Neural crest cell (in vitro differentiated cells): ENCODE data around the gene FRMD5. TPM values are rescaled to one million over a fixed set of nuclear protein-coding genes. Genes with fewer than 3 reads are reported as not detected.

Experiments
- DNase-seq: peaks from one replicate; pipeline ENCODE4 v3.0.0; 2021; ENCODE audit warnings: low read depth, mixed read lengths, low spot score
- H3K27ac Mint-ChIP-seq: one replicate; pipeline ENCODE4 v1.8.0; 2021; ENCODE audit warnings: mild to moderate bottlenecking, mixed read lengths; ENCODE audit not compliant: unreplicated experiment
- H3K27me3 Mint-ChIP-seq: 2 replicates; pipeline ENCODE4 v1.8.0; 2021; ENCODE audit warnings: low read depth, mild to moderate bottlenecking, mixed read lengths
- H3K36me3 Mint-ChIP-seq: 2 replicates; pipeline ENCODE4 v1.8.0; 2021; ENCODE audit warnings: low read depth, mild to moderate bottlenecking, mixed read lengths
- H3K4me1 Mint-ChIP-seq: 2 replicates; pipeline ENCODE4 v1.8.0; 2021; ENCODE audit warnings: mixed read lengths
- H3K4me3 Mint-ChIP-seq: one replicate; pipeline ENCODE4 v1.8.0; 2021; ENCODE audit warnings: mild to moderate bottlenecking, mixed read lengths
- H3K9me3 Mint-ChIP-seq: 2 replicates; pipeline ENCODE4 v1.8.0; 2021; ENCODE audit warnings: mixed read lengths
- CTCF ChIP-seq: fragments of 200-600 bp; sonication (generic); conservative IDR thresholded peaks from 2 replicates; pipeline ENCODE4 v1.5.0; 2021; ENCODE audit warnings: antibody characterized with exemption, mild to moderate bottlenecking
- total RNA-seq: library from RNA; stranded (reverse); gene quantifications from 2 replicates; pipeline ENCODE4 v1.2.1, GENCODE V29; 2021

Gene FRMD5
- total RNA-seq, 1 donor from 2014 or later = 4.3 TPM

GRCh38 chr15:43920815-43921214 is 274.3 kb downstream of the FRMD5 start:
- no peak for DNase-seq
- no peak overlapping the region for H3K27ac Mint-ChIP-seq
- no peak for TF ChIP-seq CTCF
- no peaks in the 10 kb centered on the region for H3K27me3 Mint-ChIP-seq
- H3K4me3 Mint-ChIP-seq = no peak overlapping the region
- no peaks in the 10 kb centered on the region for H3K4me1 Mint-ChIP-seq
- no peaks in the 10 kb centered on the region for H3K9me3 Mint-ChIP-seq
- H3K36me3 Mint-ChIP-seq = no peaks in the 10 kb centered on the region

DNA sequence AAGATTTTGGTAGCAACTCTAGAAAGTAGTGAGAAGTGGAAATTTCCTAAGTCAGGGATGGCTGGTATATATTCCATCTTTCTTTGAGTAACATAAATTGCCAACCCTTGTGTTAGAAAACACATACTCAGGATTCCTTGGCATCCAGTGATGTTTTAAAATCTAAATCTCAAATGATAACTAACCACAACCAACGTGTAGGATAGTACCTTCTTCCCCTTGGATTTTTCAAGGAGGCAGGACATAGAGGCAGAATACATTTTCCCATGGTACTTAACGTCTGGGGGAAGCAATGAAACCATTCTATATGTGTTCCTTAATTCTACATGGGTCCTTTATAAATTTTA is 274.8 kb downstream of the FRMD5 start:
- DNase-seq = no peak

GRCh38 chr15:43919540-43920253 is 275.4 kb downstream of the FRMD5 start:
- H3K9me3 Mint-ChIP-seq = no peaks in the 10 kb centered on the region
- no peak for DNase-seq
- no peaks in the 10 kb centered on the region for H3K36me3 Mint-ChIP-seq
- no peak overlapping the region for H3K27ac Mint-ChIP-seq
- H3K4me1 Mint-ChIP-seq = no peaks in the 10 kb centered on the region
- no peaks in the 10 kb centered on the region for H3K27me3 Mint-ChIP-seq
- H3K4me3 Mint-ChIP-seq = no peak overlapping the region
- no peak for TF ChIP-seq CTCF

More for the DNA sequence above, 274.8 kb downstream of the FRMD5 start:
- Mint-ChIP-seq H3K4me1 (no peaks in the 10 kb centered on the region), H3K27ac (no peak overlapping the region), H3K36me3 (no peaks in the 10 kb centered on the region), H3K4me3 (no peak overlapping the region), H3K27me3 (no peaks in the 10 kb centered on the region), H3K9me3 (no peaks in the 10 kb centered on the region)
- TF ChIP-seq CTCF = no peak

- no peak for TF ChIP-seq CTCF
- no peak for DNase-seq
- Mint-ChIP-seq H3K4me1 (no peaks in the 10 kb centered on the region), H3K36me3 (no peaks in the 10 kb centered on the region), H3K4me3 (no peak overlapping the region), H3K27ac (no peak overlapping the region), H3K27me3 (no peaks in the 10 kb centered on the region), H3K9me3 (no peaks in the 10 kb centered on the region)
Observed at GRCh38 chr15:43918717-43919116, 276.4 kb downstream of the FRMD5 start.

DNA sequence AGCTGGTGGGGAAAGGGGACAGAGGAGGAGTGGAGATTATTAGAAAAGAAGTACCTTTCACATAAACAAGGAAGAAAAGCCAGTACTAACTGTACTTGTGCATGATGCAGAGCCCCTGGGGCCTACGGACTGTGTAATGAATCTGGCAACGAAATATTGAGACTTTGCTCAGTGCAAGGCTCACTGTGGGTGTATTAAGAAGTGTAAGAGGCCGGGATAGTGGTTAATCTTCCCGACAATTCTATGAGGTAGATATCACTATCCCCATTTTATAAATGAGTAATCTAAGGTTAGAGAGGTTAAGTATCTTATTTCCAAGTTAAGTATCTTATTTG is 278.8 kb downstream of the FRMD5 start:
- TF ChIP-seq CTCF = no peak
- Mint-ChIP-seq H3K4me1 (peaks cover 8% of the 10 kb centered on the region), H3K27ac (no peak overlapping the region), H3K9me3 (no peaks in the 10 kb centered on the region), H3K27me3 (no peaks in the 10 kb centered on the region), H3K4me3 (no peak overlapping the region), H3K36me3 (no peaks in the 10 kb centered on the region)
- no peak for DNase-seq
